Stimulated activated CD4-positive, alpha-beta T cell treated with anti-CD3 and anti-CD28 coated beads, Interleukin-12 subunit alpha, Interleukin-12 subunit beta, amount 100 ng/mL, for 4 hours (primary cell): ENCODE measurements around the gene ATP8B4.
"Not testable (repeated sequence)": the region's sequence is repeated elsewhere in the genome, so short reads cannot be mapped to it uniquely, and the experiment has no call there.

Source experiments
- DNase-seq: peaks from one replicate; pipeline ENCODE4 v3.0.0-alpha.2; 2020

The ATP8B4 gene

DNA sequence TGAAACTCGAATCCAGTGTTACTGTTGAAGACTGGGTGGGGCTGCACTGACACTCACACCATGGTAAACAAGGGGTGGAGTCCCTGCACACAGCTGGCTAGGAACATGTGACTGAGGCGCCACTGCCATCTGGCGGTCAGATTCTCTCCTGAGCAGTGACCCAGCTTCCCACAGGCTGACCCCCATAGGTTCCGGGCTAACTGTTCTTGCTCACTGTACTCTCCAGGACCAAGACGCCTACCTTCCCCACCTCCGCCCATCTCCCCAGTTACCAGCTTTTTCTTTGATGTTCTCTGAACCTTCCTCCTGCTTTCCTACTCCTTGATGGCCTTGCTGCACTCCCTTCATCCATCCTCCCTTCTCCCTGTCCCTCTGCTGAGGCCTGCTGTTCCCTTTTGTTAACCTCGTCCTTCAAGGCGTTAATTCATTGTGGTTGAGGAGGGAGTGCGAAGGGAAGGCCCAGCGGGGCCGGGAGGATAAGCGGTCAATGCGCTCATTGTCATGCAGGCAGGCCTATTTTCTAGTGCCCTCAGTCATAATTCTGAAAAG lies 115.2 kb downstream of the ATP8B4 start:
- DNase-seq: peak; percentile 29

DNA sequence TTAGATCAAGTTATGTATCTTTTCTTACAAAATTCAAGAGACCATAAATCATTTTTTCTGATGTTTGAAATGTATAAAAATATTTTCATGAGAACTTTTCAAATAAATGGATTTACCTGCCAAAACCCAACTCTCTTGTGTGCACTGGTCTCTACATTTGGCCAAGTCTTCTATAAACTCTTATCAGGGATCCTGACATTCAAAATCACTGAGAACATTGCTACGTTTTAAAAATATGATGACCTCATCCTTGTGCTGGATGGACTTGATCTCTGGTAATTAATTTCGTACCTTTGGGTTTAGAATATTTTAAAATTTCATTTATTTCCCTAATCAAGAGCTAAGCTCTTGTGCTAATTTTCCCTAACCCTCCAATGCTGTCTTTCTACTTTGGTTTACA lies 127.4 kb downstream of the ATP8B4 start:
- DNase-seq: no peak

DNA sequence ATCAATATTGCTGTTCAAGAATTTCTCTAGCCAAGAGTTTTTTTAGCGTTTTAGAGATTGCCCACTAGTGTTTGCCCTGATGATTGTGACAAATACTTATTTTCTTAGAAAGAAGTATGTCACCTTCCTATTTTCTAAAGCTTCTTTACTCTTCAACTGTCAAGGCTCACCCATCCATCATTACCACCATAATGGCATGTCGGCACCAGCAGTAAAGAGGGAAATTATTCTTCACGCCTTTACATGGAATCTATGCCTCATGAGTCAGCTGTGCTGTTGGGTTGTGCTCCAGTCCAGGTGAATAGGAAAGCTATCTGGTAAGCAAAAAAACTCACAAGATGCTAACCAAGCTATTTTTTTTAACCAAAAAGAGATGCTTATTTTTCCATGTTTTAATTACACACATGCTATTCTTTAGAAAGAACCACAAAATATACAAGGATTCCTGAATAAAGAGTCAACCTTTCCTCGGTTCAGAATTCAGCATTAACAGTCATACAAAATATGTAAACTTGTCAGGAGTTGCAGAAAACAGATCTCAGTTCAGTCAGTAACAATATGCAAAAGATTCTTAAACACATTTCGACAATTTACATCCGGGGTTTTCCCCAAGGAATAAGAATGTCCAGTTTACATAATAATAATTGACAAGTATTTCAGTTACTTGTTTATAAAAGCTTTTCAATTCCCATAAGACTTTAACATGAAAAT lies 128.0 kb downstream of the ATP8B4 start:
- DNase-seq: no peak

DNA sequence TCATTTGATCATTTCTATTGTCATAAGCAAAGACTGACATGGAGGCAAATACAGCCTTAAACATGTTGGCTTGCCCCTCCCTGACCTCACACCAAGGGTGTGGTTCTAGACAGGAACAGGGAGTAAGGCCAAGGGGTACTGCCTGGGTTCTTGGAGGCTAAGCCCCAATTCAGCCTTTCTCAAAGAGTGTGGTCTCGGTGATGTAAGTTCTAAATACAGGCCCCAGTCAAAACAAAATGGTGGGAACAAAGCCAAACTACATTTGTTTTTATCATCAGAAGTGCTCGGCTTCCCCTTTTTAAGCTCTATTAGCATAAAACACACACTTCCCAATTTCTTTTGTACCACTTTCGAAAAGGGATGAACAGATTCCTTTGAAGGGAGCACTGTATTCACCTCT lies 129.5 kb downstream of the ATP8B4 start:
- no peak for DNase-seq

DNA sequence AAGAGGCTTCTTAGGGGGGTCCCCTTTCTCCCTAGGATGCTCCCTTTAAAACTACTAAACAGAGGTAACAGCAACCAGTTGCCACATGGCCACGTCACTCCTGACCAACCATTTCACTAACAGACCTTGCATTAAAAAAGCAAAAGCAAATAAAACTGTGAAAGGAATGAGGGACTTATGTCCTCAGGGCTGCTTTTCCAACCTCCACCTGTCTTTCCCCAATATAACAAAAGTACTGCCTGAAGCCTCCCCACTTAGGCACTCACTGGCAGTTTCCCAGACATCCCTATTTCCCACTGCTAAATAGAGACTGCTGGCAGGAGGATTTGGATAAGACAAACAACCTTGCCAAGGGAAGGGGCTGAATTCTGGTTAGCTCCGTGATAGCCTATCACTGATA lies 130.3 kb downstream of the ATP8B4 start:
- DNase-seq: no peak

DNA sequence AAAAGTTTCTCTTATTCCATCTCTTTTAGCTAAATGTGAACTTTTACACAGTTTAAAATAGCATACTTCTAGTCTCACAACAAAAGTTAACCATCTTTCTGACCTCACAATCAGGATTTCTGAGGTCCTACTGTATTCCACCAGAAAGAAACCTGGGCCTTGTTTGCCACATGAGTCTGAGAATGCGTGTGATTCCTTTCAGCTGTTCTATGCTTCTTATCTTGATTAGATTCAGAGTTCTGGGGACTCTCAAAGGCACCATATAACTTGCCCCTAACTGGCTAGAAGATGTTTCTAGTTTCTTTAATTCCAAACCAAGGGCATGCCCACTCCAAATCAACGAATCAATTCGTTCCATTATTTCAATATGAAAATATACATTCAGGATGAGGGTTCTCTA lies 131.1 kb downstream of the ATP8B4 start:
- DNase-seq: no peak

DNA sequence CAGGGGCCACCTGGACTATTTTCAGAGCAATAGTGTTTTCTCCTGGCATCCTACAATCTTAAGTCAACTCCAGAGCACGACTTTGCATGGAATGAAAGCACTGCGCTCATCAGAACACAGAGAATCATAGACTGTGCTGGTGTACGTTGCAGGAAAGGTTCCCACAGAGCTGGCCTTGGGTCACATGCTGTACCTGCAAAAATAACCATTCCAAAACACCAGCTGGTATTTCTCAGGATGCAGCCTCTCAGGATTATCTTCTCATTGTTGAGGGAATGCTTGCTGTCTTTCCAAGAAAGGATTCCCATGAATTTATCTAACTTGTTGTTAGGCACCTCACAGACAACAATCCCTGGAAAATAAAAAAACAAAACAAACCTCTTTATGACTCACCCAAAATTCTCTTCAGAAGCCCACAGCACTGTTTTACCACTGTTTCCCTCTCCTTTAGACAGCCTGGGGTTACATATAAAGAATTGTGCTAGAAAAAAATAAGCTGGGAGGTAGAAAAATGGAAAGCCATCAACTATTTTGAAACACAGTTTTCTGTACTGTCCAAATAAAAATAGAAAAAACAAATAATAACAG lies 131.7 kb downstream of the ATP8B4 start:
- no peak for DNase-seq

DNA sequence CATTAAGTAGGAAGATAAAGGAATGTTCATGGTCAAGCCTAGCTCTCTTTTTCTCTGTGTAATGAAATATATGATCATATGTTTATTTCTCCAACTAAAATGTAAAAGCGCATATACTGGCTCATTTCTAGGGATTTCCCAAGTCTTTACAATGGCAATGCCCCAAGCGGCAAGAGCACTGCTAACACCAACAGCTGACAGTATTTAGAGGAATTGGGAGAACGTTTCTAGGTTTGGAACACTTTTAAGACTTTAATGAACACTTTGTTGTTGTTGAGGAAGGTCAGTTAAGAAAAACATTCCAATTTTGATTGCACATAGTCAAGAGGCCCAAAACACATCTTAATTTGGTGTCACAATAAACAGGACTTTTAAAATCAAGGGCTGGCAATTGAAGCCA lies 132.7 kb downstream of the ATP8B4 start:
- no peak for DNase-seq

DNA sequence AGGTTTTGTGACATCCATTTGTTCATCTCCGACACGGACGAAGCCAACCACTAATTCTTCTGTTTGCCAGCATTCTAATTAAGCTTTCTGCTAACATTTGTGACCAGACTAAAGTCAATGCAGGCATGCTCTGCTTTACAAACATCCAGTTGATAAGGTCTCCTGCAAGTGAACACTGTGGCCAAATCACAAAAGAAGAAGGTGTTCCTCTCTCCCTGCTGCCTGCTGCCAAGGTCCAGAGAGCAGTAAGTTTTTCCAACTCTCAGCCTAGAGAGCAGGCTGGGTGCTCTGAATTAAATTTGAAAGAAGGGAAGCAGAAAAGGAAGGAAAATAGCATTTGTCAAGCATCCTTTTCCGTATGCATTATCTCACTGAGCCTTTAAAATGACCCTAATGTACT lies 133.6 kb downstream of the ATP8B4 start:
- no peak for DNase-seq

DNA sequence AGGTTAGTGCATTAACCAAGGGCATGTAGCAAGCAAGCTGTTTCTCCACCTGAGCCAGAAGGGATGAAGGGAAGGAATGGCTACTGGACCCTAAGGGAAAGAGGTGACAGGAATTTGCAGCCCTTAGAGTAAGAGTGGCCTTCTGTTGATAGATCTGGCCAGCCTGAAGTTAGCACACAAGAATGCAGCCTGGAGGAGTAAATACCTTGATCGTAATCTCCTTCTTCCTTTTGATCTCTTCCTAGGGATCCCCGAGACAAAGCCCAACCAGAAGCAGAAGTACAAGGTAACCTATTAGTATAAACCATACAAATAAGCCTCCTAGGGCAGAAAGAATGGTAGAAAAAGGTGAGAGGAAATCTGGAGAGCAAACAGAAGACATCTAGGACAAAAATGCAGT lies 134.6 kb downstream of the ATP8B4 start:
- DNase-seq: no peak

DNA sequence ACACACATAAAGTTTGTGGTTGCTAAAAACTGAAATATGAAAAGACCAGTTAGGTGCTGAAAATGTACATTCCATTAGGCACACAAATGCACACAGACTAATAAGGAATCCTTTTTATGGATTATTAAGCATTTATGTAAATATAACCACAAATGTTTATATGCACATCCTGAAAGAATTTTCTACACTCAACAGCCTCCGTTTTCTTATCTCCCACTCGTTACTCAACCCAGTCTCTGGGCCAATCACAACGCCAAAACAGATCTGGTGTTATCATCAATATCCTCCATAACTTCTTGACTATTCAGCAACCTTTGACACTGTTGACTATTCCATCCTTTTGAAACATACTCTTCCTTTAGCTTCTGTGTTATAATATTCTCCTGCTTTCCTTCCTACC lies 136.4 kb downstream of the ATP8B4 start:
- DNase-seq: no peak

DNA sequence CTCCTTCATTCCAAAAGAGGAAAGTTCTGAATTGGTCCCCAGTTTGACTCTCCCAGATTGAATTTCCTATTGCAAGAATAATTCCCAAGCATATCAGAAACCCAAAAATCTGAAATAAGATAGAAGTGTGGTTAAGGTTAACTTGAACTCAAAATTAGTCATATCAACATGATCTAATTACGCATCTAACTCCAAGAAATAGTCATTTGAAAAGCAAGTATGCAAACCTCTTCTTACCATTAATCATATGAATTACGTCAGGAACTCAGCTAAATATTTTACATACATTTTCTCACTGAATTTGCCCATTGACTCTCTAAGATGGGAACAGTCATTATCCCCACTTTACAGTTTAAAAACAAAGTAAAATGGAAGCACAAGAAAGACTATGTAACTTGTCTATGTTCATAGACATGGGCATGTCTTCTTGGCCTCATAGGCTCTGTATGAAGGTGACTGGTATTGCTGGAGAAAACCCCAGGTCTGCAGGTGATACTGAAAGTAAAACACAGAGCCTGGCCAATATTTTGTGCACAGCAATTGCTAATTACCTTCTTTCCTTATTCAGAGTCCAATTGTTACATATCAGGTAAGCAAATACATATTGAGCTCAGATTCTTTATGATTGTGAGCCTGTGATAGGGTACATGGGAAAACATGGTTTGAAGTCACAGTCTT lies 139.2 kb downstream of the ATP8B4 start:
- DNase-seq: no peak

DNA sequence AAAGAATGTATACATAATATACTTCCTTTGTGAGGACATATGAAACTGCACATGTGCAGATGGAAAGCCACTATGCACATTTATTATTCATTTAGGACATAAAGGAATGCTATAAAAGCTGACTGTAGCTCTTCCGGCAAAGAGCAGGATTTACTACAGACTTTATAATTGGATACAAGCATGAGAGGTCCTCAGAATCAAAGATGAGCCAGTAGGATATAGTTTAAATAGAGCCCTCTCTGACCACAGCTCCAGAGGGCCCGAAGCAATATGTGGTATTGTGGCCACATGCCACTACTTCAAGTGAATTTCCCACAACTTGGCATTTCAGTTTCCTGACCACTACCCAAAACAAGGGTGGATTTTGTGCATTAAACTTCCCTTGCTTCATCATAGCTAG lies 140.9 kb downstream of the ATP8B4 start:
- no peak for DNase-seq

DNA sequence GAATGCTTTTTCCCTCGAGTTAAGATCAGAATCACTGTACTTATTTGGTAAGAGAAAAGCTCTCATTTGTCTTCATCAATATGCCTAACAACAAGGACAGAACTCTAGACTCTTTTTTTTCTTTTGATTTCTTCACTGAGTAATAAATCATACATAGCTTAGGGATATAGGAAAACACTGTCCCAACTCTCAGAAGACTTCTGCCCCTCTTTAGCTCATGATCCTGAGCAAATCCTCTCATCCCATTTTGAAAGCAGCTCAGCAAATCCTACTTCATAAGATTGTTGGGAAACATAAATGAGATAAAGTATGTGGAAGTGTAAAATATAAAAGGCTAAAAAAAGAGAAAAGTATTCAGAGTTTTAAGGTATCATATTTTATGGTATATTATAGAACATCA lies 141.7 kb downstream of the ATP8B4 start:
- no peak for DNase-seq

DNA sequence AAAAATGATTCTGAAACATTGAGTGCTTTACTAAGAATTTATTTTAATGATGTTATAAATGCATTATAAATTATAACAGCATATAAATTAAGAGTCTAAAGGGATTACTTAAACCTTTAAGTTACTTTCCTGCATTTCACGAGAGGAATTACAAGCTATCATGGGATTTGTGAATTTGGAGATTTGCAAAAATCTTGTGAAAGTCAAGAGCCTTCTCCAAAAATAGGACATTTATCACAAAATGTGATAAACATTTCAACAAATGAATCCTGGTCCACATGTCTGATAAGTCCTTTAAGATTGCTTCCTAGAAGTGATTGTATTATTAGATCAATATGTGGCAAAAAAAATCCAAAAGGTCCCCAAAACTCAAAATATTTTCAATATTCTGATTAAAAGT lies 154.5 kb downstream of the ATP8B4 start:
- no peak for DNase-seq

DNA sequence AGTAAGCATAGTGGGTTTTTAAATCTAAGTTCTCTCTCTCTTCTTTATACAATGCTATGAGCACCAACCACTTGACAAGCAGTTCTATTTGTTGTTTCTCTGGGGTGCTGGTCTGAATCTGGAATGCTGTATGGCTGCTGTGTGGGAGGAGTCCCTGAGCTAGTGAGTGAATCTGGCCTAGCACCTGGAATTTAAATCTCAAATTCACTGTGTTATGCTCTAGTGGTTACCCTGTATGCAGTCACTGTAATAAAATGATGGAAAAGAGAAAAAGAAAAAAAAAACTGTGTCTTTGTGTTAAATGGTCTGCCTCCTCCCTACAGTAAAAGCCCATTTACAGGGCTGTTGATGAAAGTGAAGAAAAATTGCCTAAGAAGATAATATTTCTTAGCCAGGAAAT lies 155.0 kb downstream of the ATP8B4 start:
- DNase-seq: no peak

DNA sequence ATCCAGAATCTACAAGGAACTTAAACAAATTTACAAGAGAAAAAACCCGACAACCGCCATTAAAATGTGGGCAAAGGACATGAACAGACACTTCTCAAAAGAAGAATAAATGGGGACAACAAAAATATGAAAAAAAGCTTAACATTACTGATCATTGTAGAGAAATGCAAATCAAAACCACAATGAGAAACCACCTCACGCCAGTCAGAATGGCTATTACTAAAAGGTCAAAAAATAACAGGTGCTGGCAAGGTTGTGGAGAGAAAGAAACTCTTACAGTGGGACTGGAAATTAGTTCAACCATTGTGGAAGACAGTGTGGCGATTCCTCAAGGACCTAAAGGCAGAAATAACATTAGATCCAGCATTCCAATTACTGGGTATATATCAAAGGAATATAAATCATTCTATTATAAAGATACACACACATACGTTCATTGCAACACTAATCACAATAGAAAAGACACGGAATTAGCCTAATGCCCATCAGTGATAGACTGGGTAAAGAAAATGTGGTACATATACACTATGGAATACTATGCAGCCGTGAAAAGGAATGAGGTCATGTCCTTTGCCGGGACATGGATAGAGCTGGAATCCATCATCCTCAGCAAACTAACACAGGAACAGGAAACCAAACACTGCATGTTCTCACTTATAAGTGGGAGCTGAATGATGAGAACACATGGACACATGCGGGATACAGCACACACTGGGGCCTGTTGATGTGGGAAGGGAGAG lies 155.8 kb downstream of the ATP8B4 start:
- DNase-seq: not testable (repeated sequence)

DNA sequence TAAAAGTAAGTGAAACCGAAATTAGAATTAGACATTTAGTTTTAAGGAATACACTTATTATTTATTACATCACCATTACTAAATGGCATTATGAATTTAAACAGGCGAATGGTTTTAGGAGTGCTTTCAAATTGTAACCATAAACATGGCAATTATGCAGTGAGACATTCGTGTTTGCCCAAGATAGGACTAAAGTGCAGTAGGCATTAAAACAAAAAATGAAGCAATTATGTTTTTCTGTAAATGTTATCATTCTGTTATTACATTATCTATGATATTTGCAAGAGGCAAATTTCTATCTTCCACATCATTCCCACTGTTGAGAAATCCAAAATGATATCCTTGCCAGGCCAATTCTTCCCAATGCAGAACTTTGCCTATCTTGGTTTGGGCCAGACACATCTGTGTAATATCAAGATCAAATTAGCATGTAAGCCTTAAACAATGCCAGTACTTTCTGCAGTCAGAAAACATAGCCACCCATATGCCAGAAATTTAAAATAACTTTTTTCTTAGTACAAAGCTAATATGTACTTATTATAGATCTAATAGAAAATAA lies 156.9 kb downstream of the ATP8B4 start:
- DNase-seq: no peak

DNA sequence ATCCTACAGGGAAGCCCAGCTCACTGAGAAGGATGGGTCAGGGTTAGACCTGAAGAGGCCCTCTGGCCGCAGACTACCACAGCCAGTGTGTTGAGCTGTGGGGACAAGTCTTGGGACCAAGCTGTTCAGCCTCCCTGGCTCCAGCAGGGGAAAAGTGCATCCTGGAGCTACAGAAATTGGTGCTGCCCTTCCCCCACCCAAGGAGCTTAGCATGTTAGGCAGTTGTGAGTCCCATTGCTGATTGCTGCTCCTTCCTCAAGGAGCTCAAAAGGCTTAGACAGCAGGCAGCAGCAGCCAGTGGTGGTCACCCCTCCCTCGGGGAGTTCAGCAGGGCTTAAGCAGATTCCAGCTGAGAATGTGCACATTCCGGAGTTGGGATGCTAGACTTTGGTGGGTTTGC lies 165.6 kb downstream of the ATP8B4 start:
- DNase-seq: no peak

DNA sequence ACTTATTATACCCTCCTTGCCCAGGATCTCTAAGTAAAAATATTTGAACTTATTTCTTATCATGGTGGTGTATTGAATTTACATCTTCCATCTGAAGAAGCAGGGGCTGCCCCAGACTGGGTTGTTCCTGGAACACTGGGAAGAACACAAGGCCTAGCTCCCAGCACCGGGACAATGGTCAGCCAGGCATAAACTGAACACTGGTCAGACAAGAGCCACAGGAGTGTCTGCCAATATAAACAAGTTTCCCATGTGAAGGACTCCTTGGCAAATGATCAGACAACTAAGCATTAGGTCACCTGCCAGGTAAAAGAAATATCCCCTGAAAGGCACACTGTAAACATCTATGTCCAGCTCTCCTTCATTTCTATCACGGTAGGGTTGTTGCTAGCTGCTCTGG lies 172.4 kb downstream of the ATP8B4 start:
- DNase-seq: no peak

DNA sequence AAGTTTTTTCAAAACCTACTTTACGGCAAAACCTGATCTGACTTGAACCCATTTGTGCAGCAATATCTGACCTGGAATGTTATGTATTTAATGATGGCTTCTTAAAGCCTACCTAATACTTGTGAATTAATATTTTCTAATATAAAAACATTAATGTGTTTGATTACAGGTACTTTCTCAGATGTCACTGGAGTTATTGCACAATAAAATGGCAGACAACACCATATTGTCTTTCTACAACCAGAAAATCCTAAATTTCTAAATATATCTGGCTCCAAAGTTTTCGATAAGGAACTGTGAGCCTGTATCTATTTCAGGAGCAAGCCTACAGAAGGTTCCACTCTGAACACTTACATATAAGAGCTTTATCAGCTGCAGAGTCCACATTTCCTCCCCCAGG lies 184.5 kb downstream of the ATP8B4 start:
- no peak for DNase-seq

DNA sequence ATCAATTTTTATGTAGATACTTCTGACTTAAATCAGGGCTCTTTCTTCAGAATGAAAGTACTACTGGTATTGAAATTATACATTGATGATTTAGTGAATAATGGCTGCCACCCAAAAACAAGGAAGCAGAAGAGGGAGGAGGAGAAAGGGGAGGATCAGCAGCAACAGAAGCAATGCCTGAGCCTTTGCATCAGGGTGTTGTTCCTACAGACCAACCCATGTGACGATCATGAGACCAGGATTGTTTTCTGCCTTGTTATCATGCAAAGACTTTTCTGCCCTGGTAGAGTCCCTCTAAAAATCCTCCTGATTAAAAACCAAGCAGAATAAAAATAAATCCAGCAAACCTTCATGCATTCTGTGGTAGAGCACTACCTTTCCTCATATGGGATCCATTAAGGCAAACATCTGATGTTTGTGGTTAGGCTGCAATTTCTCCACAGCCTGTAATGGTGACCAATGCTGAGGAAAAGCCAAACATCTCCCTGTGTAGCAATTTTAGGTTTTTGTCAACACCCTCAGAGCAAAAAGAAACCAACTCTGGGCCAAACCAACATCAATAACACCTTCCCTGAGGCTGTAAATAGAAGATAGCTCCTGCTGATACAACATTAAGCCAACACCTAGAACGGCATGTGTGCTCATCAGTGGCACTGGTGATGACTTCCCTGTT lies 191.7 kb downstream of the ATP8B4 start:
- no peak for DNase-seq

DNA sequence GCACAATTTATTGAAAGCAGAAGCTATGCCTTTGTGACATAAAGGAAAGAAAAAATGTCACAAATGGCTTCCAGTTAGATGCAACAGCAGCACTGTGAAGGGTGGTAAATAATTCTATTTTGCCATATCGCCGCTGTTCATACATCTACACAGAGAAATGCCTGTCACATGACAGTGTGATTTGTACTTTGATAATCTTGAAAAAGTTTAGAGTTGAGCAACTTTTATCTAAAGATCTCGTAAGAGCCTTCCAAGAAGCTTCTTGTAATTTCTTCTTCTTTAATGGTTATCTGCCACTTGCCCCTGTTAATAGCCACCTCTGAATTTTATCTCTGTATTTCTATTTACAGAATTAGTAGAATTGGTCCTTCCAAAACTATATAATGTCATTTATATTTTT lies 192.3 kb downstream of the ATP8B4 start:
- no peak for DNase-seq
